GM18858 (cell line): Measurements from ENCODE around the gene DUSP28.

Experiments
- ATAC-seq: cut with Tn5 transposase; IDR thresholded peaks from one replicate; pipeline ENCODE4 v1.9.1; 2021; ENCODE audit not compliant: unreplicated experiment

Gene DUSP28

DNA sequence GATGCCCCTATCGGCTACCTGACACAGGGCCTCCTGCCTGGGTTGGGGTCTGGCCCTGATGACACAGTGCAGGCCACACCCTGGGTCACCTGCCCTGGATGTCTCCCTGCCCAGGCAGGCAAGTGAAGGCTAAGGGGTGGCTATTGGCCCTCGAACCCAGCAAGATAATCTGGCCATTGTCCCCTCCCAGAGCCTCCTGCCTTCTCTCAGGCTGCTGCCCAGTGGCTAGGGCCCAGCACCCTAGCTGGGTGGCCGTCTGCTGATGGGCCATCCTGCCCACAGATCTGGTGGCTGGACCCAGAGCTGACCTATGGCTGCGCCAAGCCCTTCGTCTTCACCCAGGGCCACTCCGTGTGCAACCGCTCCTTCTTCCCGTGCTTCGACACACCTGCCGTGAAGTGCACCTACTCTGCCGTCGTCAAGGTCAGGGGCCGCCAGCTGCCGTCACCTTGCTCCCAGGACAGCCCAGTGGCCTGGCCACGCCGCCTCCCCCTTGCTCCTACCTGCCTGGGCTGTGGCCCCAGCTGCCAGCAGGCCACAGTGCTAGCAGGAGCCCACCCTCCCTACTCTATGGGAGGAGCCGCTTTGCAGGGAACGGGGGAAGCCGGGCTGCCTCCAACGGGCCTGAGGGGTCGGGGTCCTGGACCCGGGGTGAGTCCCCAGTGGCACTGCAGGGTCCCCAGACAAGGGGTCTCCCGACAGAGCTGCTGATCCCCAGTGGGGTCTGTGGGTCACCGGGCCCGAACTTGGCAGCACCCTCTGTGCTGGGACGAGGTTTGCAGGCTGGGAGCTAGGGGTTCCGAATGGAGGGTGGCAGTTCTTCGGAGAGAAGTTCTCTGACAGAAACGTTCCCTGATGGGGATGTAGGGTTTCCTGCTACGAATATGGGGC, 12.2 kb downstream of the DUSP28 start:
- ATAC-seq, result no peak

DNA sequence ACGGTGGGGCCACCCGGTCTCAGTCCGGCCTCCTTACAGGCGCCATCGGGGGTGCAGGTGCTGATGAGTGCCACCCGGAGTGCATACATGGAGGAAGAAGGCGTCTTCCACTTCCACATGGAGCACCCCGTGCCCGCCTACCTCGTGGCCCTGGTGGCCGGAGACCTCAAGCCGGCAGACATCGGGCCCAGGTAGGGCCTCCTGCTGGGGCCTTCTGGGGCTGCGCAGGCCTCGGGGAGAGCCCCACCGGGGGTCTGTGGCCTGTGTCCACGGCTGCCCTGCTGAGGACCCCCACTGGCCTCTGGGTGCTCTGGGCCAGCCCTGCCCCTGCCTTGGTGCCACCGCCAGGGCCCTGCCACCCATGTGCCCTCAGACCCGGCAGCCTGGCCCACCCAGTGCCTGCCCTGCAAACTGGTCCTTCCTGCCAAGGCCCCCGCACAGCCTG, 12.9 kb downstream of the DUSP28 start:
- no peak for ATAC-seq

DNA sequence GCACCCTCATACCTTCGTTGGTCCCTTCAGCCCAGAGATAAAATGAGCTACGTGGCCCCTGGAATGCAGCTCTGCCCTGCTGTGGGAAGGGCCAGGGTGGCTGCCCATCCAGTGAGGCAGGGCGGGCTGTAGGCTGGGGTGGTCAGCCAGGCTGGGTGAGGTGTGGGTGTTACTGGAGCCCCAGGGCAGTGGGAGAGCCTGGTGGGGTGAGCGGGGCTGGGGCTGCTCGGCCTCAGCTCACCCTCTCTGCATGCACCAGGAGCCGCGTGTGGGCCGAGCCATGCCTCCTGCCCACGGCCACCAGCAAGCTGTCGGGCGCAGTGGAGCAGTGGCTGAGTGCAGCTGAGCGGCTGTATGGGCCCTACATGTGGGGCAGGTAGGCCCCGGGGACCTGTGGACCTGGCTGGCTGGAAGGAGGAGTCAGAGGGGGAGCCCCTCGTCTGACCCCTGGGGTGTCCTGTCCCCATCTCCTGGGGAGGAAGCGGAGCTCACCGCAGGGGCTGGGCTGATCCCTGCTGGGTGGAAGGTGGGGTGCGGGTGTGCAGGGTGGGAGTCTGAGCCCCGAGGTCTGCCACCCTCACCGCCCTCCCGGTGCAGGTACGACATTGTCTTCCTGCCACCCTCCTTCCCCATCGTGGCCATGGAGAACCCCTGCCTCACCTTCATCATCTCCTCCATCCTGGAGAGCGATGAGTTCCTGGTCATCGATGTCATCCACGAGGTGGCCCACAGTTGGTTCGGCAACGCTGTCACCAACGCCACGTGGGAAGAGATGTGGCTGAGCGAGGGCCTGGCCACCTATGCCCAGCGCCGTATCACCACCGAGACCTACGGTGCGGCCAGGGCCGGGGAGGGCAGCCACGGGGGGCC, 13.6 kb downstream of the DUSP28 start:
- no peak for ATAC-seq

DNA sequence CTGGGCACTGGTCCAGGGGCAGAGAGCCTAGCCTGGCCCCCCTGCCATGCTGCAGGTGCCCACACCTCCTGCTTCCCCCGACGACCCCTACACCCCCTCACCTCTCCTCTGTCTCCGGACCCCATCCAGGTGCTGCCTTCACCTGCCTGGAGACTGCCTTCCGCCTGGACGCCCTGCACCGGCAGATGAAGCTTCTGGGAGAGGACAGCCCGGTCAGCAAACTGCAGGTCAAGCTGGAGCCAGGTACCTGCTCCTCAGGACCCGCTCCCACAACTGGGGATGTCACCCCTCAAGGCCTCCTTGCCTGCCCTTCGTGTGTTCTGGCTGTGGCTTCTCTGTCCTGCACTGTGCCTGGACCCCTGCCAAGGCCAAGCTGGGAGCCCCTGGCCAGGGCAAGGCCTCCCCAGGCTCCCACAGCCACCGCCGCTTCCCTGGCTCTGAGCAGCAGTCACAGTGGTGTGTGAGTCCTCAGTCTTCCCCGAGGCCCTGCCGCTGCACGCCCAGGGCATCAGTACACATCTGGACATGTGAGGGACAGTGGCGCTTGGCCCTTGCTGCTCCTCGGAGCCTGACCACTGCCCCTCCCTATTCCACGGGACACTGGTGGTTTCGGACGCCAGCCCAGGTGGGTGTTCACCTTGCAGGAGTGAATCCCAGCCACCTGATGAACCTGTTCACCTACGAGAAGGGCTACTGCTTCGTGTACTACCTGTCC, 14.4 kb downstream of the DUSP28 start:
- ATAC-seq, result no peak

- ATAC-seq, result no peak
These were observed 15.2 kb downstream of the DUSP28 start for GRCh38 chr2:240575101-240575965.

DNA sequence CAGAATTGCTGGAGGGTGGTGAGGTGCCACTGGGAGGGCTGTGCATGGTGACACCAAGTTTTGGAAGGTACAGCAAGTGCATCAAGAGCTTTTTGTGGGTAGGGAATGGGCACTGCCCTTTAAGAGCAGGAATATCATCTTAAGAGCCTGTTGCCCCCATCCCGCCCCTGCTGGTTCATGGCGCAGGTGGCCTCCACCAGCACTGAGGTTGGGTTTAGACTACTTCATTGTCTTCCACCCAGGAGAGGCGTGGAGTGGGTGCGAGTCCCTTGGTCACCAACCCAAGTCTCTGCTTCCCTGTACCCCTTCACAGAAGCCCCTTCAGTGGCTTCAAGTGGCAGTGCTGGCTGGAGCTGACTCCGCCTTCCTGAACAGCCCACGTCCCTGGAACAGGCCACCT, 15.9 kb downstream of the DUSP28 start:
- no peak for ATAC-seq

- no peak for ATAC-seq
These were observed 16.5 kb downstream of the DUSP28 start for GRCh38 chr2:240576436-240577205.

DNA sequence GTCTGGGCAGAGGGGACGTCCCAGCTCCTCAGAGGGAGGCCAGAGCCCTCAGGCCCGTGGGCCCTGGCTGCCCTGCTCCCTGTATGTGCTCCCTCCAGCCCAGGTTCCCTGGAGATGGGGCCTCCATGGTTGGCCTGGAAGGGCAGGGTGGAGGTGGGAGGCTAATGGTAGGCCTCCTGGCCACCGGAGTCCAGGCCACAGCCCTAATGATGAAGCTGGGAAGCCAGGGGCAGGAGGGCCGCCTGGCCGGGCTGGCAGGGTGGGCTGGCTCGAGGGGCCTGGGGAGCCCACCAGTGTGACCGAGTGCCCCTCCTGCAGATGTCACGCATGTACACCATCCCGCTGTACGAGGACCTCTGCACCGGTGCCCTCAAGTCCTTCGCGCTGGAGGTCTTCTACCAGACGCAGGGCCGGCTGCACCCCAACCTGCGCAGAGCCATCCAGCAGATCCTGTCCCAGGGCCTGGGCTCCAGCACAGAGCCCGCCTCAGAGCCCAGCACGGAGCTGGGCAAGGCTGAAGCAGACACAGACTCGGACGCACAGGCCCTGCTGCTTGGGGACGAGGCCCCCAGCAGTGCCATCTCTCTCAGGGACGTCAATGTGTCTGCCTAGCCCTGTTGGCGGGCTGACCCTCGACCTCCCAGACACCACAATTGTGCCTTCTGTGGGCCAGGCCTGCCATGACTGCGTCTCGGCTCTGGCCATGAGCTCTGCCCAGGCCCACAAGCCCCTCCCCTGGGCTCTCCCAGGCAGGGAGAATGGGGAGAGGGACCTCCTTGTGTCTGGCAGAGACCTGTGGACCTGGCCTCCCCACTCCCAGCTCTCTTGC, 17.3 kb downstream of the DUSP28 start:
- no peak for ATAC-seq

DNA sequence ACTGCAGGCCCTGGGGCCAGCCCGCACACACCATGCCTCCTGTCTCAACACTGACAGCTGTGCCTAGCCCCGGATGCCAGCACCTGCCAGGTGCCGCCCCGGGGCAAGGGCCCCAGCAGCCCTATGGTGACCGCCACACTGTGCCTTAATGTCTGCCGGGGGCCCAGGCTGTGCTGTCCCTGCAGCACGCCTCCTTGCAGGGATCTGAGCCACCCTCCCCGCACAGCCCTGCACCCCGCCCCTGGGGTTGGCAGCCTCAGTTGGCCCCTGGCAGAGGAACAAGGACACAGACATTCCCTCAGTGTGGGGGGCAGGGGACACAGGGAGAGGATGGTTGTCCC, 17.9 kb downstream of the DUSP28 start:
- no peak for ATAC-seq

DNA sequence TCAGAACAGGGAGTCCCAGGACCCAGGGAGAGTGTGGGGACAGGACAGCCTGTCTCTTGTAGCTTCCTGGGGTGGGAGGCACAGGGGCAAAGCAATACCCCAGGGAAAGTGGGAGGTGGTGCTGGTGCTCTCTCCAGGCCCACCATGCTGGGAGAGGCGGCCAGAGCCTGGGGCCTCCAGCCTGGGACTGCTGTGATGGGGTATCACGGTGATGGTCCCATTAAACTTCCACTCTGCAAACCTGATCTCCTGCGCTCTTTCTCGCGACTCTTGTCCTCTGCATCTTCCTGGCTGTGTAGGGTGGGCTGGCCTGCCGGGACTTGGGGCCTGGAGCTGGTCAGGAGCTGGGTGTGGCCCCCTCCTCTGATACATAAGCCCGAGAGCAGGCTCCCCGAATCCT, 18.3 kb downstream of the DUSP28 start:
- ATAC-seq, result no peak

DNA sequence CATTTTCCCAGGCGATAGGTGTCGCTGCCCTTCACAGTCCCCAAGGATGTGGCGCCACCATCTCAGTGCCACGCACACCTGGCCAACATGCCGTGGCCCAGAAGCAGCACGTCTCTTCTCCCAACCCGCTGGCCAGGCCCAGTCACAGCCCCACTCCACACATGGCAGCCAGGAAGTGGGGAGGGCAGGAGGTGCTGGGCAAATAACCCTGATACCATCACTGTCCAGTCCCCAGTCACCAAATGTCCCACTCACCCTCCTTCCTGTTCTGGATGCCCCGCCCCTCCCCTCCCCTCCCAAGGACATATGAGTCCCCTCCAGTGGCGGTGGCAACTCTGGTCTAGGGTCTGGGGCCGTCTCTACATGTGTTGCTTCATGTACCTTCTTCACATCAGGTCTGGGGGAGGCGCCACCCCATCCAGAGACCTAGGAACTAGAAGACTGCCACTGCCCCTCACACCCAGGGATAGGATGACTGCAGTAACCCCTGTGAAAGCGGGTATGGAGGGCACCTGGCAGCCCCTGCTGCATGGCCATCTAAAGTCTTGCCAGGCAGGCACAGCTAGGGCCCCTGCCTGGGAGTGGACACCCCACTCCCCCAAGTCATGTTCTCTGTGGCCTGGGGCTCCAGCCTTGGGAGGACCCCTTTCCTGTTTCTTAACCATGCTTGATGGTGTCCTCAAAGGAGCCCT, 19.1 kb downstream of the DUSP28 start:
- ATAC-seq, result no peak

- ATAC-seq, result no peak
These were observed 19.8 kb downstream of the DUSP28 start for GRCh38 chr2:240579771-240580614.

GRCh38 chr2:240581811-240582210, 21.7 kb downstream of the DUSP28 start:
- ATAC-seq, result no peak

- ATAC-seq, result no peak
These were observed 22.6 kb downstream of the DUSP28 start for GRCh38 chr2:240582781-240583180.

DNA sequence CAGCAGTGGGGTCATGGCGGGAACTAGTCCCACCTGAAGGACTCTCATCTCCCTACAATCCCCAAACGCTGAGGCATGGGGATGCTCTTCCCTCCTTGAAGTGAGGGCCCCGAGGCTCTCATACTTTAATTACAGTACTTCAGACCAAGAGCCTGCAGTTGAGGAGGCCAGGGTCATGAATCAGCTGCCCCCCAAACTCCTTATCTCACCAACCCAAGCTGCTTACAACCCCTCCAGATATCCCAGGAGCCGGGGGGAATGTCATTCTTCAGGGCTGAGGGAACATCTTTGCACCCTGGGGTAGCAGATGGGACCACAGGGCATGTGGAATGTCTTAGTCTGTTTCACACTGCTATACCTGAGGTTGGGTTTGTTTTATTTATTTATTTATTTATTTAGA, 23.6 kb downstream of the DUSP28 start:
- no peak for ATAC-seq

DNA sequence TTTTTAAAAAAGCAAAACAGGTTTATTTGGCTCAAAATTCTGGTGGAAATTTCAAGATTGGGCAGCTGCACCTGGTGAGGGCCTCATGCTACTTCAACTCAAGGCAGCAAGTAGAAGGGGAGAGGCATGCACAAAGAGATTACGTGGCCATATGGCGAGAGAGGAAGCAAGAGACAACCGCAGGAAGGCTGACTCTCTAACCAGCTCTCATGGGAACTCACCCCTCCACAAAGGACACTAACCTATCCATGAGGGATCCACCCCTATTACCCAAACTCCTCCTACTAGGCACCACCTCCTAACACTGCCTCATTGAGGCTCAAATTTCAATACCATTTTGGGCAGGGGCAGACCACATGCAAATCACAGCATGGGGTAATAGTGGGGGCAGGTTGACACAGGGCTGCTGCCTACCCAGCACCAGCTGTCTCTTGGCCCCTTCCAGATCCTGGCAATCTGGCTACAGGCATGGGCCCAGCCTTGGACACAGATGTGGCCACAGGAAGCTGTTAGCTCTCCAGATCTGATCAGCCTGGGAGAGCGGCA, 24.4 kb downstream of the DUSP28 start:
- ATAC-seq, result peak; percentile 60

DNA sequence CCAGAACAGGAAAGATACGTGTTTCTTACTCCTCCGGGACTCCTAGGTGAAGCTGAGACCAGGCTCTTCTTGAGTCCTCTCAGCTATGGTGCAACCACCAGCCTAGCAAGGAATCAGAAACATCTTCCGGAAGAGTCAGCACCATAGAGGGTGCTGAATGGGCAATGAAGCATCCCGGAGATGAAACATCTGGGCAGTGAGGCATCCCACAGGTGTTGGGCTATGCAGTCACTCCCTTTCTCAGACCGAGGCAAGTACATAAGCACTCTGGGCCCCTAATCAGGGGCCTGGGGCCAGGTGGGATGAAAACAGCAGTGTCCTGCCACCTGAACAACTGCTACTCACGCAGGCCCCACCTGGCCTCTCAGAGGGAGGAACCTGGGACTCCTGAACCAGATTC, 24.9 kb downstream of the DUSP28 start:
- peak; percentile 27 for ATAC-seq
